Measurements from ENCODE around the gene GGN. TPM values are rescaled to one million over a fixed set of nuclear protein-coding genes. Genes with fewer than 3 reads are reported as not detected.
A peak's percentile ranks its signal among the peaks of the same experiment; 100 is the strongest.

The GGN gene
- total RNA-seq, 4 donors from 2014 or later: 0.33 to 2.2 (median 0.91) TPM; not detected in 1

GRCh38 chr19:38394488-38394887, 6.7 kb upstream of the GGN start:
- TF ChIP-seq POLR2A (IDR thresholded peaks at IDR 0.05; ENCODE audit: low read depth) (no peak), POLR2AphosphoS5 (IDR thresholded peaks at IDR 0.05) (no peak), EP300 (IDR thresholded peaks at IDR 0.05) (no peak), CTCF (IDR thresholded peaks at IDR 0.05) (no peak)
- 9% methylated on average over 9 of the region's 30 CpGs for WGBS
- Histone ChIP-seq H3K4me3 (no peak overlapping the region), H3K36me3 (no peaks in the 10 kb centered on the region), H3K27ac (replicated peaks in 1 of 4) (no peak overlapping the region), H3K27me3 (peaks cover 0 to 59% (median 35%) of the 10 kb centered on the region in 4 donors), H3K4me1 (peaks cover 0 to 18% (median 8%) of the 10 kb centered on the region in 4 donors), H3K9me3 (no peaks in the 10 kb centered on the region)
- DNase-seq (ENCODE audit: extremely low spot score): no peak
- intact Hi-C loops (cut with DNase I): no loop called here

DNA sequence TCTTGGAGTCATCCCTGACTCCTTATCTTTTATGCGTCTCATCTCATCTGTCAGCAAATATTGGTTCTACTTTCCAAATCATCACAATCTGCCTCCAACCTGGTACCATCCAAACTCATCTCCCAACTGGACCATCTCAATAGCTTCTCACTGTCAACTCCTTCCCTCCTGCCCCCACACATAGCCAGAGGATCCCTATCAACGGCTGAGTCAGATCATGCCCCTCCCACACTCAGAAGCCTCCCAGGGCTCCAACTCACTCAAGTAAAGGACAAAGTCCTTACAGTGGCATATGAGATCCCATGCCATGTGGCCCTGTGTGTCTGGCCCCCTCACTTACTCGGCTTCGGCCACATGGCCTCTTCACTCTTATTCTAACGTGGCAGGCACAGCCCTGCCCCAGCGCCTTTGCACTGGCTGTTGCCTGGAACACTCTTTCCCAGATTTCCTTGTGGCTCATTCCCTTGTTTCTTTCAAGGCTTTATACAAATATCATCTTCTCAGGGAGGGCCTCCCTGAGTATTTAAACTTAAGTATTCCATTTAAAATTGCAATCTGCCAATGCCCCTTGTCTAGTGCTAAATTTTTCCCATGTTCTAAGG, 5.0 kb upstream of the GGN start:
- H3K9me3 ChIP-seq: no peaks in the 10 kb centered on the region
- intact Hi-C loops (cut with DNase I): no loop called here
- H3K27me3 ChIP-seq: peaks cover 0 to 58% (median 19%) of the 10 kb centered on the region in 4 donors
- H3K36me3 ChIP-seq: no peaks in the 10 kb centered on the region
- 76% methylated on average over 6 of the region's 6 CpGs for WGBS
- DNase-seq (ENCODE audit: extremely low spot score): no peak
- H3K4me3 ChIP-seq: no peak overlapping the region
- TF ChIP-seq CTCF (IDR thresholded peaks at IDR 0.05): no peak
- TF ChIP-seq POLR2AphosphoS5 (IDR thresholded peaks at IDR 0.05): no peak
- TF ChIP-seq POLR2A (IDR thresholded peaks at IDR 0.05; ENCODE audit: low read depth): no peak
- no peak overlapping the region for H3K27ac ChIP-seq (replicated peaks in 1 of 4)
- H3K4me1 ChIP-seq: peaks cover 16 to 35% (median 25%) of the 10 kb centered on the region in 4 donors

- 51% methylated on average over 8 of the region's 8 CpGs for WGBS
- Histone ChIP-seq H3K4me1 (peaks cover 25 to 43% (median 33%) of the 10 kb centered on the region in 4 donors), H3K9me3 (no peaks in the 10 kb centered on the region), H3K27me3 (peaks cover 0 to 56% (median 15%) of the 10 kb centered on the region in 4 donors), H3K27ac (replicated peaks in 1 of 4) (no peak overlapping the region), H3K36me3 (no peaks in the 10 kb centered on the region), H3K4me3 (no peak overlapping the region)
- intact Hi-C loops (cut with DNase I): no loop called here
- DNase-seq (ENCODE audit: extremely low spot score): no peak
- TF ChIP-seq CTCF (IDR thresholded peaks at IDR 0.05): no peak
- no peak for TF ChIP-seq POLR2AphosphoS5 (IDR thresholded peaks at IDR 0.05)
- no peak for TF ChIP-seq EP300 (IDR thresholded peaks at IDR 0.05)
- no peak for TF ChIP-seq POLR2A (IDR thresholded peaks at IDR 0.05; ENCODE audit: low read depth)
Measured at GRCh38 chr19:38391911-38392464, 4.2 kb upstream of the GGN start.

- intact Hi-C loops (cut with DNase I): no loop called here
- Histone ChIP-seq H3K36me3 (peaks cover 0 to 14% (median 12%) of the 10 kb centered on the region in 4 donors), H3K27ac (replicated peaks in 1 of 4) (peak overlapping the region in 1 of 4 donors; percentile 30), H3K9me3 (no peaks in the 10 kb centered on the region), H3K4me1 (peaks cover 33 to 54% (median 47%) of the 10 kb centered on the region in 4 donors), H3K27me3 (peaks cover 3 to 56% (median 11%) of the 10 kb centered on the region in 4 donors), H3K4me3 (no peak overlapping the region)
- no peak for TF ChIP-seq POLR2A (IDR thresholded peaks at IDR 0.05; ENCODE audit: low read depth)
- TF ChIP-seq EP300 (IDR thresholded peaks at IDR 0.05): no peak
- no peak for TF ChIP-seq CTCF (IDR thresholded peaks at IDR 0.05)
- TF ChIP-seq POLR2AphosphoS5 (IDR thresholded peaks at IDR 0.05): no peak
- 51% methylated on average over 19 of the region's 22 CpGs for WGBS
- DNase-seq (ENCODE audit: extremely low spot score): no peak
Measured at GRCh38 chr19:38389957-38390924, 2.4 kb upstream of the GGN start.

Data from esophagus muscularis mucosa (tissue), 4 donors.